Type B pancreatic cell (in vitro differentiated cells): Measurements from ENCODE around the gene CALCOCO1. TPM values are rescaled to one million over a fixed set of nuclear protein-coding genes. Genes with fewer than 3 reads are reported as not detected.
"Not testable (repeated sequence)": the region's sequence is repeated elsewhere in the genome, so short reads cannot be mapped to it uniquely, and the experiment has no call there.

Experiments
- DNase-seq: peaks from one replicate; pipeline ENCODE4 v3.0.0; 2021; ENCODE audit warnings: mixed read lengths; ENCODE audit not compliant: unreplicated experiment; ENCODE audit errors: extremely low spot score
- H3K27ac Mint-ChIP-seq: 2 replicates; pipeline ENCODE4 v1.8.0; 2021; ENCODE audit warnings: mild to moderate bottlenecking, mixed read lengths
- H3K27me3 Mint-ChIP-seq: 2 replicates; pipeline ENCODE4 v1.8.0; 2021; ENCODE audit warnings: mixed read lengths
- H3K36me3 Mint-ChIP-seq: 2 replicates; pipeline ENCODE4 v1.8.0; 2021; ENCODE audit warnings: mixed read lengths
- H3K4me1 Mint-ChIP-seq: one replicate; pipeline ENCODE4 v1.8.0; 2021; ENCODE audit warnings: mixed read lengths; ENCODE audit not compliant: unreplicated experiment
- H3K4me3 Mint-ChIP-seq: 2 replicates; pipeline ENCODE4 v1.8.0; 2021; ENCODE audit warnings: mild to moderate bottlenecking, mixed read lengths
- H3K9me3 Mint-ChIP-seq: 2 replicates; pipeline ENCODE4 v1.8.0; 2021; ENCODE audit warnings: mixed read lengths
- CTCF ChIP-seq: fragments of 200-600 bp; sonication (generic); conservative IDR thresholded peaks from 2 replicates; pipeline ENCODE4 v1.5.0; 2021; ENCODE audit warnings: antibody characterized with exemption, mild to moderate bottlenecking
- total RNA-seq: library from RNA; stranded (reverse); gene quantifications from 2 replicates; pipeline ENCODE4 v1.2.1, GENCODE V29; 2021; ENCODE audit warnings: low replicate concordance

The CALCOCO1 gene
- total RNA-seq, 1 donor from 2014 or later: 86.7 TPM

GRCh38 chr12:53766881-53767280, 39.6 kb upstream of the CALCOCO1 start:
- peaks cover 87% of the 10 kb centered on the region for H3K27me3 Mint-ChIP-seq

GRCh38 chr12:53765891-53766290, 38.6 kb upstream of the CALCOCO1 start:
- no peak for TF ChIP-seq CTCF
- H3K4me1 Mint-ChIP-seq: no peaks in the 10 kb centered on the region
- peaks cover 6% of the 10 kb centered on the region for H3K9me3 Mint-ChIP-seq
- H3K36me3 Mint-ChIP-seq: no peaks in the 10 kb centered on the region
- H3K27me3 Mint-ChIP-seq: peaks cover 84% of the 10 kb centered on the region
- no peak for DNase-seq
- no peak overlapping the region for H3K27ac Mint-ChIP-seq
- H3K4me3 Mint-ChIP-seq: no peak overlapping the region

More at GRCh38 chr12:53766881-53767280, 39.6 kb upstream of the CALCOCO1 start:
- H3K36me3 Mint-ChIP-seq: no peaks in the 10 kb centered on the region
- no peak for TF ChIP-seq CTCF
- no peak for DNase-seq
- H3K27ac Mint-ChIP-seq: no peak overlapping the region
- H3K9me3 Mint-ChIP-seq: peaks cover 6% of the 10 kb centered on the region
- H3K4me3 Mint-ChIP-seq: no peak overlapping the region
- H3K4me1 Mint-ChIP-seq: no peaks in the 10 kb centered on the region

GRCh38 chr12:53764615-53765014, 37.4 kb upstream of the CALCOCO1 start:
- peaks cover 6% of the 10 kb centered on the region for H3K9me3 Mint-ChIP-seq
- H3K36me3 Mint-ChIP-seq: no peaks in the 10 kb centered on the region
- no peak overlapping the region for H3K4me3 Mint-ChIP-seq
- DNase-seq: no peak
- no peak for TF ChIP-seq CTCF
- no peaks in the 10 kb centered on the region for H3K4me1 Mint-ChIP-seq
- H3K27me3 Mint-ChIP-seq: peaks cover 86% of the 10 kb centered on the region
- H3K27ac Mint-ChIP-seq: no peak overlapping the region

GRCh38 chr12:53762793-53763192, 35.5 kb upstream of the CALCOCO1 start:
- not testable (repeated sequence) for H3K36me3 Mint-ChIP-seq, H3K4me3 Mint-ChIP-seq, H3K9me3 Mint-ChIP-seq, H3K4me1 Mint-ChIP-seq, H3K27ac Mint-ChIP-seq, DNase-seq
- H3K27me3 Mint-ChIP-seq: peaks cover 90% of the 10 kb centered on the region

GRCh38 chr12:53761306-53761705, 34.1 kb upstream of the CALCOCO1 start:
- TF ChIP-seq CTCF: no peak
- no peak for DNase-seq
- Mint-ChIP-seq H3K27ac (no peak overlapping the region), H3K27me3 (peaks cover 90% of the 10 kb centered on the region), H3K36me3 (no peaks in the 10 kb centered on the region), H3K9me3 (peaks cover 6% of the 10 kb centered on the region), H3K4me3 (no peak overlapping the region), H3K4me1 (peaks cover 16% of the 10 kb centered on the region)

GRCh38 chr12:53759261-53759660, 32.0 kb upstream of the CALCOCO1 start:
- peaks cover 6% of the 10 kb centered on the region for H3K9me3 Mint-ChIP-seq
- peaks cover 24% of the 10 kb centered on the region for H3K4me1 Mint-ChIP-seq
- TF ChIP-seq CTCF: no peak
- DNase-seq: no peak
- no peaks in the 10 kb centered on the region for H3K36me3 Mint-ChIP-seq
- H3K4me3 Mint-ChIP-seq: peak overlapping the region; percentile 56
- H3K27ac Mint-ChIP-seq: no peak overlapping the region
- peaks cover 82% of the 10 kb centered on the region for H3K27me3 Mint-ChIP-seq
